GM21526 (cell line): Measurements from ENCODE around the gene TNRC18.
"Not testable (repeated sequence)": the region's sequence is repeated elsewhere in the genome, so short reads cannot be mapped to it uniquely, and the experiment has no call there.

ENCODE experiments used
- ATAC-seq: cut with Tn5 transposase; IDR thresholded peaks from one replicate; pipeline ENCODE4 v1.9.1; 2021; ENCODE audit warnings: moderate library complexity; ENCODE audit not compliant: unreplicated experiment, low FRiP score

Gene TNRC18

DNA sequence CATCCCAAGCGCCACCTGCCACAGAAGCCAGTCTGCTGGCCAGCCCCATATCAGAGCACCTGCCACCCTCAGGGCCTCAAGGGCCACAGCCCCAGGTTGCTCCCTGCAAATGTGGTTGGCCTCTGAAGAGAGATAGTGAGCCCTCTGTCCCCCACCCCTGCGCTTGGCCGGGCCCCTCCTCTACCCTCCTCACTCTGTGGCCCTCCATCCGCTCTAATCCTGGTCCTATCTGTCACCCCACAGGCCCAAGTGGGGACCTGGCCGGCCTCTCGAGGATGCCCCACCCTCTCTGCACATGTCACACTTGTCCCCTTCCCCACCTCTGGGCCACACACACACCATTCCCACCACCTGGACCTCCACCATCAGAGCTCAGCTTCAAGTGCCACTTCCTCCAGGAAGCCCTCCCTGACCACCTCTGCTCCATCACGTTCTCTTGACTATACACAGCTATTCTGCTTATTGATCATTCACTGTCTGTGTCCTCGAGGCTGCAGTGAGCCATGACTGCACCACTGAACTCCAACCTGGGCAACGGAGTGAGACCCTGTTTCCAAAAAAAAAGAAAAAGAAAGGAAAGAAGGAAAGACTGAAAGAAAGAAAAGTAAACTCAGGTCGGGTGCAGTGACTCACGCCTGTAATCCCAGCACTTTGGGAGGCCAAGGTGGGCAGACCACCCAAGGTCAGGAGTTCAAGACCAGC is 42.4 kb downstream of the TNRC18 start:
- ATAC-seq: no peak

DNA sequence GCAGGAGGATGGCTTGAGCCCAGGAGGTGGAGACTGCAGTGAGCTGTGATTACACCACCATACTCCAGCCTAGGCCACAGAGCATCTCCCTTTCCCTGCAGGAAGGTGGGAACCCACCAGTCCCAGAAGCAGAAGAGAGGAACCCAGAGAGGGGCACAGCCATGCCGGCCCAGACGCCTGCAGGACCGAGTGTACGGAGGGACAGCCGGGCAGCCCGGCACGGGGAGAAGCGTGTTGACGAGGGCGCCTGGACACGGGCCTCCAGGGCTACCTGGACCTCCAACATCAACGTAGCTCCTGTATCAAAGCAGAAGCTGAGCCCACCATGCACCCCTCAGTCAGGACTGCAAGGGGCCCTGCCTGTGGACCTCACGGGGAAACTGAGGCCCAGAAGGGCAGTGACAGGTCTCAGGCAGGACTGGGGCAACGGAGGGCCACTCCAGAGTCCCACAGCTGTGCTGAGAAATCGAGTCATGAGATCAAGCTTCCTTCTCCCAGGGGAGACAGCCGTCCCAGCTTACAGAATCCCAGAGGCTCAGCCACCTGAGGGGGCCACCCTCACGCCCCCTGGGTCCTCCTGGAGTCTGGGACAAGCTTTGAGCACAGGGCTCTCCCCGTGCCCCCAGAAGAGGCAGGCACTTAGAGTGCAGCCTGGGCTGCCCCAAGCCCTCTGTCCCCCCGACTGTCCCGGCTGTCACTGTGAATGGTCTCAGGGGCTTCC is 43.1 kb downstream of the TNRC18 start:
- ATAC-seq: no peak

DNA sequence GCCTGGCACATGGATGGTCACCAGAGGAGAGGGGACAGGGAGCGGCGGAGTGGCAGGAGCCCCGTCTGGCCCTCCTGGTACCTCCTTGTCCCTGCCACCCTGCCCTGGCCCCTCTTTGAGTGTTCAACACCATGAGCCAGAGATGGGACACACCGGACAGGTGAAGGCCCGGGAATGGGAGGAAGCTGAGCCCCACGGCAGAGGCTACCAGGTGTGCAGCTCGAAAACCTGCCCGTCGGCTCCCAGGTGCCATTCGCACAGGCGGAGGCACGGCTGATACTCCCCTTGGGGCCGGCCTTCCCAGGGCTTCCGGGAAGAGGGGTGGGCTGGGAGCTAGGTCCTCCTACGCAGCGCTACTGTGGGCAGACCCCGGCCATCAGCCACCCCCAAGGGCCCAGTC is 44.1 kb downstream of the TNRC18 start:
- no peak for ATAC-seq

DNA sequence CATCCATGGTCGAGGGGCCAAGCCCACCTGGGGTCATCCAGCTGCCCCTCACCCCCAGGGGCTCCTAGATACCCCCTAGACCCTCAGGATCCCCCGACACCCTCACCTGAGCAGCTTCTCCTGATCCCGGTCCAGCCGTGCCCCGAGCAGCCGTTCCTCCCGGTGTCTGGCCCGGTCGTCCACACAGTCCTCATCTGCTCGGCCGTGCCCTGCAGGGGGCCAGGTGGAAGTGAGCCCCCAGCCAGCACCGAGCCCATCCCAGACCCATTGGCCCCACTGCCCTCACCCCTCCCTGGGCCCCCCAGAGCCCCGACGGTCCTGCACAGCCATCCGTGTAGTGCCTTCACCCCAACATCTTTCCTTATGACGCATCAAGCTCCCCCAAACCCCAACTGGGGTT is 45.8 kb downstream of the TNRC18 start:
- no peak for ATAC-seq

DNA sequence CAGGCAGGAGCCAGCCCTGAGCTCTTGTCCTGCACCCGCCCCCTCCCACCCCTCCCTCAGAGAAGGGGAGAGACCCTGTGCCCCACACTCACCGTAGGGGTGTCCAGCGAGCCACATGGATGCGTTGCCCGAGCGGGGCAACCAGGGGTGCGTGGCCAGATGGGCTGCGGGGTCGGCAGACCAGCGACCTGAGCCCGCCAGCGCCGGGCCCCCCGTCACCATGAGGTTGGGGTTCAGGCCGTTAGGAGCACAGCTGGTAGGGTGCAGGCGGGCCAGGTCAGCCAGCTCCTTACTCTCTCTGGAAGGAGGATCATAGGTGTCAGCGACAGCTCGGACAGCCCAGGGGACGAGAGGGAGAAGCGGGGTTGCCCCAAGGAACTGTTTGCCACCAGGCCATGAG is 46.4 kb downstream of the TNRC18 start:
- no peak for ATAC-seq

DNA sequence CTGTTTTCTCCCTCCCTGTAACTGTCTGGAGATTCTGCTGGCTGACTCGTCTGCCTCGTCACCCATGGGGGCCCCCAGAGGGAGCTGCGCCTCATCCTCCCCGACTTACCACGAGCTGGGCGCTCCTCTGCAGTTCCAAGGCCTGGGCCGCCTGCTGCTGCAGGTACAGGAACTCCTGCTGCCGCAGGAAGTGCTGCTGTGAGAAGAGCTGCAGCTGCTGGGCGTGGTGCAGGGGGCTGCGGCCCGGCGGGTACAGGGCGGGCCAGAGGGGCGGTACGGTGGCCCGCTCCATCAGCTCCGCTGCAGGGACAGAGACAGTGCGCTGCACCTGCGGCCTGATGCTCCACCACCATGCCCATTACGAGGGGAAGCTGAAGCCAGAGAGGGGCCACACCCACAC is 47.7 kb downstream of the TNRC18 start:
- ATAC-seq: no peak

DNA sequence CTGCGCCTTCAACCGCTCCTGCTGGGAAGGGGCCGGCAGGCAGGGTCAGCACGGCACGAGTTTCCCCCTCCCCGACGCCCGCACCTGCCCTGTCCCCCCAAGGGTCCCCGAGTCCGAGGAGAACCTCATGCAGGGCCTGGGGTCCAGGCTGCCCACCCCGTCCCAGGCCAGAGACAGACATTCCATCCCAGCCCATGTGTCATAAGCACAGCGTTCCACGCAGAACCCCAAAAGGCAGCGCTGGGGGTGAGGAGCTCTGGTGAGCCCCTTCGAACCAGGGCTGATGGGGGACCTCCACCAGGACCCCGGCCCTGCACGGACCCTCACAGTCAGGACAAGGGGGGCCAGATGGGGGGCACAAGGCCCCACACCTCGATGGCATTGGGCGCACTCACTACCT is 49.2 kb downstream of the TNRC18 start:
- ATAC-seq: no peak

DNA sequence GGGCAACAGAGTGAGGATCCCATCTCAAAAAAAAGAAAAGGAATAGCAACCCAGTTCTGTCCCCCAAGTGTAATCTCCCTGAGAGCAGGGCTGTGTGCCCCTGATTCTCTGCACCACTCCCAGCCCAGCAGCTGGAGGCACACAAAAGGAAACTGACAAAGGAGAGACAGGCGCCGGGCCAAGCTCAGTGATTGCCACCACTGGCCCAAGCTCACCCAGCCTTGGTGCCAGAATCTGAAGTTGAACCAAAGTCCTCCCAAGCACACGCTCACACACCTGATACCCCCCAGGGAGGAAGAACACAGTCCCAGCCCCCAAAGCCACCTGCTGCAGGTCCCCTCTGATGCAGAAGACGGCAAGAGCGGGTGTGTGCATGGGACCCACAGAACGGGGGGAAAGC is 50.3 kb downstream of the TNRC18 start:
- no peak for ATAC-seq

DNA sequence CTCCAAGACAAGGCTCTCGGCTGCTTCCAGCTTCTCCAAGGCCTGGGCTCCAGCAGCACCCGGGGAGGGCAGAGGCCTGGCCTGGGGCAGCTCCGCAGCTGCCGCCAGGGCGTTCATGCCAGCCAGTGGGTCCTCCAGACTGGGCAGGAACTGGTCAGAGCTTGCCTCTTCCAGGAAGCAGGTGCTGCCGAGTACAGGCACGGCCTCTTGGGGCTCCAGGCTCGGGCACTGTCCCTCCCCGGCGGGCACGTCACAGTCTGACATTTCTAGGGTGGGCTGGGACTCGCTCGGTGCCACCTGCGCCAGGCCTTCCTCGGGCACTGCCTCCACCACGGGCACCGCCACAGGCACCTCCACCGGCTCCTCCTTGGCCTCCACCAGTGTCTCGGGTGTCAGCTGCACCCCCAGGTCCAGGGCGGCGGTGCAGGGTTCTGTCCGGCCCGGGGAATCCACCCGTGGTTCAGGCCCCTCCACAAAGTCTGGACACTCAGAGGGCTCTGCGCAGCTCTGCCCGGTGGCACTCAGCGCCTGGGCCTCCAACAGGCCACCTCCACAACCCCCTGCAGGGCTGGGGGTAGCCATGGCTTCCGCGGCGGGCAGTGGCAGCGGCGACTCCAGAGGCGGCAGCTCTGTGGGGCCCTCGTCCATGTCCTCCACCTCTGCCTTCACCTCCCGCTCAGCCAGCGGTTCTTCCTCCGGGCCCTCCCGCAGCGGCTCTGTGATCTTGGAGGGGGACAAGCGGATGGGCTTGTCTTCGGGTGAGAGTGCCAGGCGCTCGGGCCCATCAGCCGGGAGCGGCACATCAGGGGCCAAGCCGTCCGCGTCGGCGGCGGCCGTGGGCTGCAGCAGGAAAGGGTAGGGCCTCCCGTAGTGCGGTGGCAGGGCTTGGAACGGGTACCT is 52.9 kb downstream of the TNRC18 start:
- no peak for ATAC-seq

DNA sequence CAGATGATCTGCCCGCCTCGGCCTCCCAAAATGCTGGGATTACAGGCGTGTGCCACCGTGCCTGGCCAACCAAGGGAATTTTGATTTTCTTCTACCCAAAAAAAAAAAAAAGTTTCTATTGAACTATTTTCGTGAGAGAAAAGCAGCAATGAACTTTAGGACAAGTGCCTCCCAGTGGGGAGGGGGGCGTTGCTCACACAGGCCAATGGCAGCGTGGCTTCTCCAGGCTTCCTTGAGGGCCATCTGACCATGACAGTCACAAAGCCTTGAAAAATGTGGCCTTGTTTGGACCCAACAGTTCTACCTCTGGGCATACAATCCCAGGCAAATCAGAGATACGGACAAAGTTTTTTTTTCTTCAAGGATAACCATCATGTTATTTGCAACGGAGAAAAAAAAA is 56.0 kb downstream of the TNRC18 start:
- ATAC-seq: no peak

DNA sequence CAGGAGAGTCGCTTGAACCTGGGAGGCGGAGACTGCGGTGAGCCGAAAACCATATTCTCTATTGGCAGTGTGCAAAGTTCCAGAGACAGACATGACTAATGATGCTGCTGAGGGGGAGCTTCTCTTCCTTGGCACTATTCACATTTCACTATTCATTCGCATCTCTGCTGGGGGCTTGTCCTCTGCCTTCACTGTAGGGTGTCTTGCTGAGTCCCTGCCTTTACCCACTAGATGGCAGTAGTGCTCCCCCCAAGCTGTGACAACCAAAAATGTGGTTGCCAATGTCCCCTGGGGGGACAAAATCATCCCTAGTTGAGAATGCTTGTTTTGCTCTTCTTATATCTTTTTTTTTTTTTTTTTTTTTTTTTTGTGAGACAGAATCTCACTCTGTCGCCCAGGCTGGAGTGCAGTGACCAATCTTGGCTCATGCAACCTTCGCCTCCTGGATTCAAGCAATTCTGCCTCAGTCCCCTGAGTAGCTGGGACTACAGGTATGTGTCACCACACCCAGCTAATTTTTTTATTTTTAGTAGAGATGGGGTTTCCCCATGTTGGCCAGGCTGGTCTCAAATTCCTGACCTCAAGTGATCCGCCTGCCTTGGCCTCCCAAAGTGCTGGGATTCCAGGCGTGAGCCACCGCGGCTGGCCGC is 57.5 kb downstream of the TNRC18 start:
- not testable (repeated sequence) for ATAC-seq

DNA sequence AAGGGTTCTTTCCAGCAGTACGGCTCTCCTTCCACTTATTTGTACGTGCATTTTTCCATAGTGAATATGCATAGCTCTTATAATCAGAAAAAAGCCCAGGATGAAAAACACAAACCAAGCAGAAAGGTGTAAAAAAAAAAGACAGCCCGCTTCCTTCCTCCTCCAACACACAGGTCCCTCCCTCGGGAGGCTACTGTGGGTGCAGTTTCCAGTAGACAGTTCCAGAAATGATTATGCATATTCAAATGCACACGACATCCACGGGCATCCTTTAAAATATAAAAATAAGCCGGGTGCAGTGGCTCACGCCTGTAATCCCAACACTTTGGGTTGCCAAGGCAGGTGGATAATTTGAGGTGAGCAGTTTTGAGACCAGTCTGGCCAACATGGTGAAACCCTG is 59.9 kb downstream of the TNRC18 start:
- ATAC-seq: no peak

DNA sequence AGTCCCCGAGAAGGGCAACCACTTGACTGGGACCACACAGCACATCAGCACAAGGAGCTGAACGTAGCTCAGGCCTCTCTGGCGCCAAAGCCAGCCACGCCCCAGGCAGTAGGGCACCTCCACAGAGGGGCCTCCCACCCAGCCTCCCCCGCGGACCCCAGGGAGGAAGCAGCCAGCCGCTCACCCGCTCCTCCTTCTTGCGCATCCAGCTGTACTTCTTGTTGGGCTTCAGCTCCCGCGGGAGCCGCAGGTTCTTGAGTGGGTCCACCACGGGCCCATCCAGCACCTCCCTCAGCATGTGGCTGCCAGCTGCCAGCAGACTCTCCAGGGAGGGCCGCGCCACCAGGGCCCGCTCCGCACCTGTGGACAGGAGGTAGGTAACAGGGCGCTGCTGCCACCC is 61.2 kb downstream of the TNRC18 start:
- ATAC-seq: no peak

DNA sequence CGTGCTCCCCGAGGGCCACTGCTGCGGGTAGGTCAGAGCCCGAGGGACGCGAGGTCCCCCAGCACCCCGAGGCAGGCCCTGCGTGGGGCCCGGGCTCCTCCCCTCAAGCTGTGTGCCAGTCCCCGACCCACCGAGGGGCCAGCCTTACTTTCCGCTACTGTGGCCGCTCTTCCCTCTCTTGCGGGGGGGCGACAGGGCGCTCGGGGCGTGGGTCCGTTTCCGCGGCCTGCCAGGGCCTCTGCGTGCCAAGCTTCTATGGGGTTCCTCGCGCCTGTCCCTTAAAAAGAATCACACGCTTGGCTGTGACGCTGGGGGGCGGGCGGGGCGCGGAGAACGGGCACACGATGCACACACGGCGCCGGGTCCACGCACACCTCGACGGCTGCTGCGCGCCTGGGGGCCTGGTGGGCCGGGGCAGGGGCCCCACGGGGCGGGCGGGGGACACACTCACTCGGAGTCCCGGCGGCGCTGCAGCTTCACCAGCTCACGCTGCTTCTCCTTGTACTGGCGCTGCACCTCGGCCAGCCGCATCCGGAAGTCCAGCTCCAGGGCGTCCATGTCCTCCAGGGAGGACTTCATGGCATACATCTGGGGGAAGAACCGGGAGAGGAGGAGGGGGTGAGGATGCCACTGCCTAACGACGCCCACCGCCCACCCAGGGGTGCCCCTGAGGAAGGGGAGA is 62.0 kb downstream of the TNRC18 start:
- no peak for ATAC-seq

DNA sequence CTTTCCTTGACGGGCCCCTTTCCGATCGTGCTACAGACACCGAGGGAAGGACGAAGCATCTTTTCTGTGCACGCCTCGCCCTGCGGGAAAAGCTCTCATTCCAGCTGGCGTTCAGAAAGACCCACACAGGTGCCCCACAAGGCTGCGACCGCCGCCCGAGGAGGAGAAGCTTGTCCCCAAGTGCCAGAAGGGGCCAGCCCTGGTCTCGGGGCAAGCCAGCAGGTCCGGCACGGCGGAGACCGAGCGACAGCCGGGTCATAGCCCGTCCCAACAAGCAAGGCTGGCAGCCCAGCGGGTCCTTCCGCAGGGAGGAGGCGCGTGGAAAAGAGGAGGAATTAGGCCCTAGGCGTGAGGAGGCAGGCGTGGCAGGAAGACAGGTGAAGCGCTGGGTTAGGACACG is 62.7 kb downstream of the TNRC18 start:
- no peak for ATAC-seq

DNA sequence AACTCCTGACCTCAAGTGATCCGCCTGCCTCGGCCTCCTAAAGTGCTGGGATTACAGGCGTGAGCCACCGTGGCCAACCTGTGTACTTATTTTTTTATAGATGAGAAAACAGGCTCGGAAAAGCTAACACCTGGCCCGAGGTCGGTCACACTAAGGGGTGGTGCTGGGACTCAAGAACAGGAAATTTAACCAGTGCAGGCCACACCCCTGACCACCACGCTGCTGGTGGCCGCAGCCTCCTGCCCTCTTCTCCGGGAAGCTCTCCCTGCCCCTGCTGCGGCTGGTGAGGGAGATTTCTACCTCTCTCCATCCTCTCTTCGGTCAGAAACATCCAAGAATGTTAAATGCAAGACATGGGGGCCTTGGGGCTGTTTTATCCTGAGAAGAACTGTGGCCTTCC is 63.2 kb downstream of the TNRC18 start:
- no peak for ATAC-seq

DNA sequence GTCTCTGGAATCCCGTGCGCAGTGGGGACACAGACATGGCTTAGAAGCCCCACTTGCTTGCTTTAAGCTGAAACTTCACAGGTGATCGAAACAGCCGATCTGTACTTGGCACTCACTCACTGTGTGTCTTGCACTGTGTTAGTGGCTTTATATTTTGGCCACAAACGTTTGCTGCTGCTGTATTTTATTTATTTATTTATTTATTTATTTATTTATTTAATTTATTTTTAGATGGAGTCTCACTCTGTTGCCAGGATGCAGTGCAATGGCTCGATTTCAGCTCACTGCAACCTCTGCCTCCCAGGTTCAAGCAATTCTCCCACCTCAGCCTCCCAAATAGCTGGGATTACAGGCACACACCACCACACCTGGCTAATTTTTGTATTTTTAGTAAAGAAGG is 63.6 kb downstream of the TNRC18 start:
- ATAC-seq: not testable (repeated sequence)

DNA sequence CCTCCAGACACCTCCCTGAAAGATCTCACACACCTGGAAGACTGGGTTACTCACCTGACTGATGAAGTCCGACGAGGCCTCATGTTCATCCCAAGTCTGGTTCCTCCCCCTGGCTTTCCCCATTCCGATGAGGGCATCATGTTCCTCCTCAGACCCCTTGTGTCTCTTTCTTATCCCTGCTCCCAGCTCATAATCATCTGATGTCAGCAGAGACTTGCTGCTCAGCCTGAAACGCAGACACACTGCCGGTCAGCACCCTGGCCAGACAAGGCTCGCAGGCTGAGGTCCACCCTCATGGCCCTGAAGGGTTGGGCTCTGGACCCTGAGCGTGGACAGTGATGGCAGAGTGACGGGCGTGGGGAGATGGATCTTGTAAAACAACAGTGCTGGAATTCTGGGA is 64.3 kb downstream of the TNRC18 start:
- no peak for ATAC-seq

DNA sequence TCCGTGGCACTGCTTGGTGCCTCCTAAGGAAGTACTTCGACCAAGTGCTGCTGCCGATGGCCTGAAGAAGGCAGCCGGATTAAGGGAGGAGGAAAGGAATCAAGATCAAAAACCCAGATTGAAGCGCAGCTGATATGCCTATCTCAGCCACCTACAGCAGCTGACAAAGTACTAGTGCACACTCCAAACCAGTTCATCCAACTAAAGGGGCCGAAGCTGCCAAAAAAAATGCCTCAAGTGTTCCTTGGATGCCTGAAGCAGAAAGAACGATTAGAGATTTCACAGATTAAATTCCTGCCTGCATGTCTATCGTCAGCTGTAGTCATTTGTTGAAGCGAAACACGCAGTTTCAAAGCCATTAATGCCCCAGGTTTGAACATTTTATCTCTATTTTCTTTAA is 65.7 kb downstream of the TNRC18 start:
- no peak for ATAC-seq

DNA sequence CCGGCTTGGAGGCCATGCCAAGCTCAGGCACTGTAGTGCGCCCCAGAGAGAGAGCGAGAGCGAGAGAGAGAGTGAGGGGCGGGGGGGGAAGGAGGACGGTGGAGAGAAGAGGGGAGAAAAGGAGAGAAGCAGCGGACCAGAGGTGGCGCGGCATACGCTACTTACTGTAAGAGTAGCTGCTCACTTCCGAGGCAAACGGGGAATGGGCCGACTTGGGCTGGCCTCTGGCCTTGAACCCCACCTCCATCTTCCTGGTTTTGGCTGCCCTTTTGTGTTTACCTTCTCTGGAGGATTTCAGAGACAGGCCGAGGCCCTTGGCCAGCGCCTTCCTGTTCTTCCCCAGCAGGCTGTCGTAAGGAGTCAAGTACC is 66.9 kb downstream of the TNRC18 start:
- no peak for ATAC-seq
